HG02571 (cell line): Measurements from ENCODE around the gene LDB2.

Source experiments
- ATAC-seq: cut with Tn5 transposase; IDR thresholded peaks from one replicate; pipeline ENCODE4 v1.9.1; 2021; ENCODE audit warnings: mild to moderate bottlenecking, moderate library complexity; ENCODE audit not compliant: unreplicated experiment

LDB2 gene

GRCh38 chr4:16516796-16517439 lies 381.5 kb downstream of the LDB2 start:
- no peak for ATAC-seq

- no peak for ATAC-seq
These were observed 384.6 kb downstream of the LDB2 start for GRCh38 chr4:16513876-16514275.

GRCh38 chr4:16508968-16509367 lies 389.5 kb downstream of the LDB2 start:
- no peak for ATAC-seq

- ATAC-seq, result no peak
These were observed 392.7 kb downstream of the LDB2 start for GRCh38 chr4:16505726-16506125.

GRCh38 chr4:16505267-16505666 lies 393.2 kb downstream of the LDB2 start:
- ATAC-seq, result no peak

- no peak for ATAC-seq
These were observed 394.9 kb downstream of the LDB2 start for GRCh38 chr4:16503421-16504100.

GRCh38 chr4:16498978-16499377 lies 399.5 kb downstream of the LDB2 start:
- no peak for ATAC-seq

GRCh38 chr4:16496501-16496900 lies 401.9 kb downstream of the LDB2 start:
- no peak for ATAC-seq

- no peak for ATAC-seq
These were observed 405.6 kb downstream of the LDB2 start for GRCh38 chr4:16492872-16493271.

GRCh38 chr4:16489226-16489625 lies 409.2 kb downstream of the LDB2 start:
- ATAC-seq, result no peak

GRCh38 chr4:16488084-16488483 lies 410.4 kb downstream of the LDB2 start:
- ATAC-seq, result no peak

- ATAC-seq, result no peak
These were observed 413.7 kb downstream of the LDB2 start for GRCh38 chr4:16484711-16485110.

- no peak for ATAC-seq
These were observed 414.9 kb downstream of the LDB2 start for GRCh38 chr4:16483540-16483939.

- no peak for ATAC-seq
These were observed 418.4 kb downstream of the LDB2 start for GRCh38 chr4:16480011-16480410.

GRCh38 chr4:16472537-16472936 lies 425.9 kb downstream of the LDB2 start:
- ATAC-seq, result no peak

- ATAC-seq, result no peak
These were observed 431.4 kb downstream of the LDB2 start for GRCh38 chr4:16467061-16467460.

GRCh38 chr4:16466581-16466980 lies 431.9 kb downstream of the LDB2 start:
- ATAC-seq, result no peak

GRCh38 chr4:16464651-16465050 lies 433.8 kb downstream of the LDB2 start:
- no peak for ATAC-seq

- ATAC-seq, result no peak
These were observed 435.8 kb downstream of the LDB2 start for GRCh38 chr4:16462656-16463055.

- no peak for ATAC-seq
These were observed 437.1 kb downstream of the LDB2 start for GRCh38 chr4:16461362-16461761.

GRCh38 chr4:16457944-16458343 lies 440.5 kb downstream of the LDB2 start:
- no peak for ATAC-seq
